Mesenchymal stem cell (in vitro differentiated cells and primary cell): ENCODE measurements around the gene P4HTM.

Source experiments
- DNase-seq: peaks from one replicate; pipeline ENCODE4 v3.0.0-alpha.2; 2013
- H2AFZ ChIP-seq: one replicate; pipeline ENCODE4 v1.6.1; 2013; ENCODE audit warnings: low read depth, mild to moderate bottlenecking, control low read depth, inconsistent platforms, low read length, moderate library complexity
- H2AK5ac ChIP-seq: 2 replicates; pipeline ENCODE4 v1.6.1; 2013; ENCODE audit warnings: low read length, moderate library complexity, mild to moderate bottlenecking, inconsistent platforms; ENCODE audit not compliant: severe bottlenecking
- H2BK120ac ChIP-seq: one replicate; pipeline ENCODE4 v1.6.1; 2013; ENCODE audit warnings: low read depth, mild to moderate bottlenecking, inconsistent platforms, low read length, moderate library complexity
- H2BK12ac ChIP-seq, 2 experiments: one replicate each; pipeline ENCODE4 v1.6.1; 2013; ENCODE audit warnings: inconsistent platforms in 2 of 2, low read length in 2 of 2, mild to moderate bottlenecking in 2 of 2, moderate library complexity in 2 of 2, control low read depth in 1 of 2
- H2BK15ac ChIP-seq: one replicate; pipeline ENCODE4 v1.6.1; 2013; ENCODE audit warnings: mild to moderate bottlenecking, low read depth, inconsistent platforms; ENCODE audit not compliant: poor library complexity, severe bottlenecking
- H2BK5ac ChIP-seq: 2 replicates; pipeline ENCODE4 v1.6.1; 2013; ENCODE audit warnings: low read depth, mild to moderate bottlenecking, low read length, control low read depth, inconsistent platforms; ENCODE audit not compliant: poor library complexity, severe bottlenecking
- H3K14ac ChIP-seq, 2 experiments: one replicate each; pipeline ENCODE4 v1.6.1; 2013; ENCODE audit warnings: inconsistent platforms in 2 of 2, low read length in 2 of 2, control low read depth in 1 of 2, mild to moderate bottlenecking in 1 of 2, moderate library complexity in 1 of 2
- H3K18ac ChIP-seq, 2 experiments: one replicate each; pipeline ENCODE4 v1.6.1; 2013; ENCODE audit warnings: inconsistent platforms in 2 of 2, low read length in 2 of 2, control low read depth in 1 of 2, low read depth in 1 of 2, mild to moderate bottlenecking in 1 of 2
- H3K23ac ChIP-seq, 2 experiments: one replicate each; pipeline ENCODE4 v1.6.1; 2013; ENCODE audit warnings: inconsistent platforms in 2 of 2, low read length in 2 of 2, mild to moderate bottlenecking in 2 of 2, moderate library complexity in 2 of 2, control low read depth in 1 of 2
- H3K27ac ChIP-seq: 2 replicates; pipeline ENCODE4 v1.5.1; 2013; ENCODE audit warnings: mild to moderate bottlenecking, moderate library complexity, low read length, control low read depth, inconsistent platforms; ENCODE audit not compliant: poor library complexity, severe bottlenecking
- H3K27me3 ChIP-seq, 2 experiments: 2 replicates each; pipeline versions ENCODE4 v1.6.1 to v1.7.0; 2013; ENCODE audit warnings: low read length in 2 of 2, mild to moderate bottlenecking in 2 of 2, moderate library complexity in 2 of 2, control low read depth in 1 of 2, inconsistent platforms in 1 of 2; ENCODE audit not compliant: control insufficient read depth in 1 of 2, insufficient read depth in 1 of 2
- H3K36me3 ChIP-seq, 2 experiments: 2 replicates each; pipeline versions ENCODE4 v1.6.1 to v1.7.0; 2013; ENCODE audit warnings: low read length in 2 of 2, control low read depth in 1 of 2, inconsistent platforms in 1 of 2, low read depth in 1 of 2, mild to moderate bottlenecking in 1 of 2; ENCODE audit not compliant: insufficient read depth in 2 of 2, control insufficient read depth in 1 of 2
- H3K4ac ChIP-seq, 2 experiments: one replicate each; pipeline ENCODE4 v1.6.1; 2013; ENCODE audit warnings: inconsistent platforms in 2 of 2, low read length in 2 of 2, mild to moderate bottlenecking in 2 of 2, moderate library complexity in 2 of 2, control low read depth in 1 of 2, low read depth in 1 of 2
- H3K4me1 ChIP-seq: 2 replicates; pipeline ENCODE4 v1.6.1; 2013; ENCODE audit warnings: low read depth, low read length, control low read depth; ENCODE audit not compliant: control insufficient read depth, insufficient read depth
- H3K4me2 ChIP-seq: 2 replicates; pipeline ENCODE4 v1.6.1; 2013; ENCODE audit warnings: low read length, mild to moderate bottlenecking, inconsistent platforms; ENCODE audit not compliant: poor library complexity, severe bottlenecking
- H3K4me3 ChIP-seq, 2 experiments: 2 replicates each; pipeline versions ENCODE4 v1.5.1 to v1.7.0; 2013; ENCODE audit warnings: low read length in 2 of 2, mild to moderate bottlenecking in 2 of 2, control low read depth in 1 of 2, low read depth in 1 of 2; ENCODE audit not compliant: insufficient read depth in 1 of 2
- H3K79me1 ChIP-seq: replicated peaks from 2 replicates; pipeline ENCODE4 v1.6.1; 2013; ENCODE audit warnings: mild to moderate bottlenecking, control low read depth, low read length, inconsistent platforms; ENCODE audit not compliant: poor library complexity, severe bottlenecking
- H3K9ac ChIP-seq: 2 replicates; pipeline ENCODE4 v1.7.0; 2013; ENCODE audit warnings: mild to moderate bottlenecking, low read length, moderate library complexity
- H3K9me3 ChIP-seq: 2 replicates; pipeline ENCODE4 v1.7.0; 2013; ENCODE audit warnings: mild to moderate bottlenecking, low read length; ENCODE audit not compliant: control insufficient read depth
- H4K8ac ChIP-seq: one replicate; pipeline ENCODE4 v1.6.1; 2013; ENCODE audit warnings: inconsistent platforms, mild to moderate bottlenecking, low read length, moderate library complexity
- H4K91ac ChIP-seq: one replicate; pipeline ENCODE4 v1.6.1; 2013; ENCODE audit warnings: mild to moderate bottlenecking, low read length, inconsistent platforms
- WGBS: methylation state at CpG from one replicate; pipeline ENCODE4 v1.1.7; 2013; ENCODE audit warnings: mixed read lengths; 5-methylcytosine and 5-hydroxymethylcytosine counted together

P4HTM gene

DNA sequence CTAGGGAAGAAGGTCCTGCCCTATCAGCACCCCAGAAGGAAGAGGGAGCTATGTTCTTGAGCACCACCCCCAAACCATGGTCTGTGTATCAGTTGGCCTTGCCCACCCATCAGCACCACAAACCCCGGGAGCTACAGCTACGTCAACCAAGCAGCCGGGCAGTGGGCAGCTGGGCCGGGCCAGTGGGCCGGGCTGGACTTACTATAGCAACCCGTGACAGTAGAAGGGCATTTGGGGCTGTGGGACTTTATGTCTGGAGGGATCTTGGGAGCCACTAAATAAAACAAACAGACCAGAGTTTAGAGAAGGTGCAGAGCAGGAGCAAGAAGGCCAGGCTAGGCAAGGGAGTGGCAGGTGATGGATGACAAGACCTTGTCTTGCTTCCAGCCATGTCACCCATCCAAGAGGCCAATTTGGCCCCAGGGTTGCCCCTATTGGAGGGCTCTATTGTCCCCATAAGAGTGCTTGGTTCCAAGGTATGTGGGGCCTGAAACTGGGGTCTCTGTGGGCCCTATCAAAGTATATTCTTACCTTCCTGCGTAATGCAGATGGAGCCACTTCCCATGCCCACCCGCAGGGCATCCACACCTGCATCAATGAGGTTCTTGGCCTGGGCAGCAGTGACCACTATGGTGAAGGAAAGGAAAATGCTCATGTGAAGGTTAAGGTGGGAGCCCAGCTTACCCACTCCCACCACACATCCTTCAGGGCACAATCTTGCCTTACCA is 35.9 kb downstream of the P4HTM start:
- no peak overlapping the region for H2AFZ ChIP-seq
- H3K4me3 ChIP-seq = no peak overlapping the region
- H2AK5ac ChIP-seq = no peak overlapping the region
- H2BK12ac ChIP-seq = no peak overlapping the region
- WGBS = 97% methylated on average over 8 of the region's 8 CpGs
- no peak overlapping the region for H2BK120ac ChIP-seq
- H2BK15ac ChIP-seq = no peak overlapping the region
- no peak overlapping the region for H3K4ac ChIP-seq
- H4K91ac ChIP-seq = no peak overlapping the region
- peaks cover 69 to 75% of the 10 kb centered on the region in 2 experiments for H3K36me3 ChIP-seq
- no peak overlapping the region for H3K18ac ChIP-seq
- no peaks in the 10 kb centered on the region for H3K27me3 ChIP-seq
- peaks cover 17% of the 10 kb centered on the region for H3K4me1 ChIP-seq
- H4K8ac ChIP-seq = peak overlapping the region; percentile 56
- no peak for DNase-seq
- no peak overlapping the region for H3K23ac ChIP-seq
- H3K9me3 ChIP-seq = no peaks in the 10 kb centered on the region
- peaks cover 30% of the 10 kb centered on the region for H3K79me1 ChIP-seq
- peak overlapping the region; percentile 3 for H3K9ac ChIP-seq
- H3K27ac ChIP-seq = no peak overlapping the region
- no peak overlapping the region for H3K4me2 ChIP-seq
- no peak overlapping the region for H2BK5ac ChIP-seq
- H3K14ac ChIP-seq = no peak overlapping the region

DNA sequence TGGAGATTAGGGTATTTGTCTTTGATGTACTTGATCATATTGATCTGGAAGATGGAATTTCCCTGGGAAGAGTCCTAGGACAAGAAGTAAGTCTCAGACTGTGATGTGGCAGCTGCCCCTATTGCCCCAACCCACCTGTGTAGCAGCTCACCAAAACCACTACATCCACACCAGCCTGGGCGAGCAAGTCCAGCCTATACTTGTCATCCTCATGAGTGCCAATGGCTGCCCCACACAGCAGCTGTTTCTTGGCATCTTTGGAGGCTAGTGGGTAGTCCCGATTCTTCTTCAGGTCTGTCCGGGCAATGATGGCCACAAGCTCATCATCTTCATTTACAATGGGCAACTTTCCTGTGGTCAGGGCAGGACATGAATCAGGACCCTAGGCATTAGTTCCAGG is 36.5 kb downstream of the P4HTM start:
- H3K4me1 ChIP-seq = peaks cover 17% of the 10 kb centered on the region
- H2BK120ac ChIP-seq = no peak overlapping the region
- no peaks in the 10 kb centered on the region for H3K27me3 ChIP-seq
- DNase-seq = no peak
- no peak overlapping the region for H3K14ac ChIP-seq
- no peak overlapping the region for H2BK12ac ChIP-seq
- H2AFZ ChIP-seq = no peak overlapping the region
- no peak overlapping the region for H2BK5ac ChIP-seq
- WGBS = 100% methylated on average over 3 of the region's 3 CpGs
- H3K4me2 ChIP-seq = no peak overlapping the region
- no peak overlapping the region for H2BK15ac ChIP-seq
- H4K8ac ChIP-seq = no peak overlapping the region
- H3K23ac ChIP-seq = no peak overlapping the region
- H2AK5ac ChIP-seq = no peak overlapping the region
- H3K36me3 ChIP-seq = peaks cover 74 to 77% of the 10 kb centered on the region in 2 experiments
- H3K4ac ChIP-seq = no peak overlapping the region
- peak overlapping the region; percentile 3 for H3K9ac ChIP-seq
- H3K27ac ChIP-seq = no peak overlapping the region
- no peak overlapping the region for H3K4me3 ChIP-seq
- no peaks in the 10 kb centered on the region for H3K9me3 ChIP-seq
- H3K18ac ChIP-seq = no peak overlapping the region
- peaks cover 30% of the 10 kb centered on the region for H3K79me1 ChIP-seq
- H4K91ac ChIP-seq = no peak overlapping the region

DNA sequence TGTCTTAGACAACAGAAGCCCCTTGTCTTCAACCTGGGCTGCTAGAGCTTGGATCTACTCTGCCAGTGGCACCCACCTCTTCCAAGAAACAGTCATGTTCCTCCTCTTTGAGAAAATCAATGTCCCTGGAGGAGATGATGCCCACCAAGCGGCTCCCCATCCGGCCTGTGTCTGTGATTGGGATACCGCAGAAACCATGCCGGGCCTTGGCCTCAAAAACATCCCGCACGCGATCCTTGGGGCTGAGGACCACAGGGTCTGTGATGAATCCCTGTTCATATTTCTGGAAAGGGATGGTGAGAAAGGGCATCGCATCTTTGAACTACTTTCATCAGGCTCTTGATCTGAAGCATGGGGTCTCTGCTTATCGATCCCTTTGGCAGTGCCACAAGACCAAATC is 37.6 kb downstream of the P4HTM start:
- Histone ChIP-seq H2BK15ac (no peak overlapping the region), H3K9me3 (no peaks in the 10 kb centered on the region), H2BK120ac (no peak overlapping the region), H3K27ac (no peak overlapping the region), H3K4ac (no peak overlapping the region), H2AK5ac (no peak overlapping the region), H2BK5ac (no peak overlapping the region), H3K36me3 (peaks cover 85 to 88% of the 10 kb centered on the region in 2 experiments), H3K18ac (no peak overlapping the region), H4K8ac (peak overlapping the region; percentile 28), H4K91ac (no peak overlapping the region), H3K23ac (no peak overlapping the region), H3K79me1 (peaks cover 37% of the 10 kb centered on the region), H3K14ac (no peak overlapping the region), H3K4me3 (peak overlapping the region in 1 of 2 experiments; percentile 92), H3K27me3 (no peaks in the 10 kb centered on the region), H3K4me2 (no peak overlapping the region), H2AFZ (no peak overlapping the region), H3K9ac (peak overlapping the region; percentile 95), H3K4me1 (peaks cover 16% of the 10 kb centered on the region), H2BK12ac (no peak overlapping the region)
- no peak for DNase-seq
- WGBS = 99% methylated on average over 9 of the region's 9 CpGs

DNA sequence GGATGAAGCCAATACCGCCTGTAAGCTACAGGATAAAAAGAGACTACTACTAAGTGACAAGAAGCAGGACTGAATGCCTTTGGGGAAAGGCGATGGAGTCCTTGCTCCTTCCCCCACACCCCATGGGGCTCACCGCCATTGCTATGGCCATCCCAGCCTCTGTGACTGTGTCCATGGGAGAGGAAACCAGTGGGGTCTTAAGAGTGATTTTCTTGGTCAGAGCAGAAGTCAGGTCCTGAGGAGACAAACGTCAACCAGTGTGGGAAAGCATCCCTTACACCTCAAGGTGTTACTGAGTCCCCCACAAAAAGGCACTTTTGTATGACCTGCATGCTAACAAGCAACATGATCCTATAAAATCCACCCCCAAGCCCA is 38.2 kb downstream of the P4HTM start:
- H3K4me2 ChIP-seq = peak overlapping the region; percentile 51
- H3K9ac ChIP-seq = peak overlapping the region; percentile 95
- H4K8ac ChIP-seq = no peak overlapping the region
- H3K79me1 ChIP-seq = peaks cover 37% of the 10 kb centered on the region
- H4K91ac ChIP-seq = no peak overlapping the region
- peaks cover 86 to 88% of the 10 kb centered on the region in 2 experiments for H3K36me3 ChIP-seq
- 100% methylated on average over 4 of the region's 4 CpGs for WGBS
- no peak overlapping the region for H2BK15ac ChIP-seq
- H3K27ac ChIP-seq = no peak overlapping the region
- peak overlapping the region in 1 of 2 experiments; percentile 82 for H3K14ac ChIP-seq
- no peak overlapping the region for H3K23ac ChIP-seq
- H2BK5ac ChIP-seq = no peak overlapping the region
- H2AFZ ChIP-seq = no peak overlapping the region
- no peak overlapping the region for H3K18ac ChIP-seq
- H3K4me3 ChIP-seq = peak overlapping the region in 1 of 2 experiments; percentile 92
- no peak overlapping the region for H2BK120ac ChIP-seq
- H3K4me1 ChIP-seq = peaks cover 14% of the 10 kb centered on the region
- no peak overlapping the region for H2AK5ac ChIP-seq
- peak overlapping the region in 1 of 2 experiments; percentile 88 for H3K4ac ChIP-seq
- no peak for DNase-seq
- no peaks in the 10 kb centered on the region for H3K9me3 ChIP-seq
- H2BK12ac ChIP-seq = no peak overlapping the region
- no peaks in the 10 kb centered on the region for H3K27me3 ChIP-seq
